HS-5 (cell line): Measurements from ENCODE around the gene PICALM.
"Not testable (repeated sequence)": the region's sequence is repeated elsewhere in the genome, so short reads cannot be mapped to it uniquely, and the experiment has no call there.

Experiments used
- DNase-seq: peaks from one replicate; pipeline ENCODE4 v3.0.0-alpha.2; 2012; ENCODE audit warnings: low read depth

Gene PICALM, protein sequence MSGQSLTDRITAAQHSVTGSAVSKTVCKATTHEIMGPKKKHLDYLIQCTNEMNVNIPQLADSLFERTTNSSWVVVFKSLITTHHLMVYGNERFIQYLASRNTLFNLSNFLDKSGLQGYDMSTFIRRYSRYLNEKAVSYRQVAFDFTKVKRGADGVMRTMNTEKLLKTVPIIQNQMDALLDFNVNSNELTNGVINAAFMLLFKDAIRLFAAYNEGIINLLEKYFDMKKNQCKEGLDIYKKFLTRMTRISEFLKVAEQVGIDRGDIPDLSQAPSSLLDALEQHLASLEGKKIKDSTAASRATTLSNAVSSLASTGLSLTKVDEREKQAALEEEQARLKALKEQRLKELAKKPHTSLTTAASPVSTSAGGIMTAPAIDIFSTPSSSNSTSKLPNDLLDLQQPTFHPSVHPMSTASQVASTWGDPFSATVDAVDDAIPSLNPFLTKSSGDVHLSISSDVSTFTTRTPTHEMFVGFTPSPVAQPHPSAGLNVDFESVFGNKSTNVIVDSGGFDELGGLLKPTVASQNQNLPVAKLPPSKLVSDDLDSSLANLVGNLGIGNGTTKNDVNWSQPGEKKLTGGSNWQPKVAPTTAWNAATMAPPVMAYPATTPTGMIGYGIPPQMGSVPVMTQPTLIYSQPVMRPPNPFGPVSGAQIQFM

DNA sequence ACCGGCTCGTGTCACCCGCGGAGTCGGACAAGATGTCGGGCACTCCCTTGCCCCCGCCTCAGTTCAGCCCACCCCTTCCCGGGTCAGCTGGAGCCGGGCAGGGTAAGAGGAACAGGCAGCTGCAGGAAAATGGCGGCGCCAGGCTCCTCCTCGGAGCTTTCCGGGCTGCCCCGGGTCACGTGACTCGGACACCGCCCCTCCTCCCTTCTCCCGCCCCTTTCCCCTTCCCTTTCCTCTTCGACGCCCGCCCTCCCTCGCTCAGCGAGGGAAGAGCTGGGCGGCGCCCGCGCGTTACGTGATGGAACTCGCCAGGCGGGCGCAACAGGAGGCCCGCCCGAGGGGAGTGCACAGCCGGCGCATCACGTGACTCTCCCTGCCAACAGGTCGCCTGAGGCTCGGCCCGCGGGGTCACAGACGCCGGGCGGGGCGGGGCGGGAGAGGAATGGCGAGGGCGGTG is at the start of gene PICALM:
TSS of gene PICALM (minus strand) at position 134 of the 457 bp plus-strand sequence. CDS start 304 bp downstream, outside the sequence.
- peak; percentile 88 for DNase-seq

DNA sequence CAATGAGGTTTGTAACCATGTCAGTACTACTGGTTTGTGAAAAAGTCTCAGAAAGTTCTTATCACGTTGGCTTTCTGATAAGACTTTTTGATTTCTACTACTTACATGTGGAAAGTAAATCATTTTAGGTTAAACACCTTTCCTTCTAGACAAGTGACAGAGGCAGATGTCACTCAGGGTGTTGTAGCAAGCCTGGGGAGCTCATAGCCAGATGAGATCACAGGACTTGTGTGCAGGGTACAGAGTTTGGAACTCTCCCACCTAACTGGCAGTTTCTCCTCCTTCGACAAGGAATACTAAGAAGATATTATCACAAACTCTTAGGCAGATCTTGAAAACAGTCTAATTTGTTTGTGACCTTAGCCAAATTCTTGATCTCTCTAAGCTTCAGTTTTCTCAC is 49.4 kb upstream of the PICALM start:
- no peak for DNase-seq

GRCh38 chr11:86117712-86118063 is 48.8 kb upstream of the PICALM start:
- no peak for DNase-seq

- no peak for DNase-seq
Observed at GRCh38 chr11:86117001-86117711, 48.3 kb upstream of the PICALM start.

GRCh38 chr11:86116386-86116726 is 47.5 kb upstream of the PICALM start:
- no peak for DNase-seq

DNA sequence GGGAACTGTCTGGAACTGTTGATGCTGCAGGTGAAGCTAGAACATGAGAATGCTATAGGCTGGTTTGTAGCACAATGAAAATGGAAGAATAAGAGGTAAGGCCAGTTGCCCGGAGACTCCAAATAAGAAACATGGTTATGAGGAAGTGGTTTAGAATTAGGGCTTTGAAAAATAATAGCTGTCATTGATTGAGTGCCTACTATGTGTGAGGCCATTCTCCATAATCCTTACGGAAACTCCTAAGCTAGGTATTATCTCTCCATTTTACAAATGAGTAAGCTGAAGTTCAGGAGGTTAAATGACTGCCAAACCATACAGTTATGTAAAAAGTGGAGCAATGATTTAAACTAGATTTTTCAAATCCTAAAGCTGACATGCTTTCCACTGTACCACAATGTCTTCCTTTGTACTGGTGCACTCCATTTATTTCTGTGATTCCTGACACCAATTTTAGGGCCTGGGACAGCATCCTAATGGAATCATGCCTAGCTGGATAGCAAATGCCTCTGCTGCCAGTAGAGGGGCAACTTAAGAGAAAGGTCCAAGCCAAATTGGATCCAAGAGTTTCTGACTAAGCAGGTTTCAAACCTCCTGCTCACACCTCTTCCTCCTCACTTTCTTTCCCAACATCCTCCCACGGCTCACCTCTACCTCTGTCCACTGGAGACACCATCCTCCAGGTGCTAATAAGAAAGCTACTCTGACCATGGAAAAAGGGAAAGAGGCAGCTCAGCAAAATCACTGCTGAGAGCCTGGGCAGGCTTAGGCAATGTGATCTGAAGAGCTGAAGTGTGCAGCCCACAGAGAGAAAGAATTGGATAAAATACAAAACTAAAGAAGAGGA is 46.9 kb upstream of the PICALM start:
- DNase-seq: no peak

- DNase-seq: no peak
Observed at GRCh38 chr11:86108890-86109638, 40.2 kb upstream of the PICALM start.

- DNase-seq: no peak
Observed at GRCh38 chr11:86108191-86108590, 39.3 kb upstream of the PICALM start.

DNA sequence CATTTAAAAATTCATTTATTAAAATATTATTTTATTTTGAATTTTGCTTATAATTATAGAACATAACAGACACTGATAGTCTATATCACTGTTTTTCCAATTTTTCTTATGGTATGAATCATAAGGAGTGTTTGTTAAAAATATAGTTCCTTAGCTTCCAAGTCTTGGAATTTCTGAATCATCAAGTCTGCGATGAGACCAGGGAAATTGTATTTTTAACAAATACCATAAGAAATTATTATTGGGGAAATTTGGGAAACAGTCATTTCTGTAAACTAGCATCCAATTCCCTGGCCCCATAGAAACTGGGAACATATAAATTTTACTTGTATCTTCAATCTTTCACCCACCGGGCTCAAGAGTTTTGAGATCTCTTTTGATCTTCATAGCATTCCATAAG is 38.0 kb upstream of the PICALM start:
- no peak for DNase-seq

DNA sequence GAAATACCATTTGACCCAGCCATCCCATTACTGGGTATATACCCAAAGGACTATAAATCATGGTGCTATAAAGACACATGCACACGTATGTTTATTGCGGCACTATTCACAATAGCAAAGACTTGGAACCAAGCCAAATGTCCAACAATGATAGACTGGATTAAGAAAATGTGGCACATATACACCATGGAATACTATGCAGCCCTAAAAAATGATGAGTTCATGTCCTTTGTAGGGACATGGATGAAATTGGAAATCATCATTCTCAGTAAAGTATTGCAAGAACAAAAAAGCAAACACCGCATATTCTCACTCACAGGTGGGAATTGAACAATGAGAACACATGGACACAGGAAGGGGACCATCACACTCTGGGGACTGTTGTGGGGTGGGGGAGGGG is 37.1 kb upstream of the PICALM start:
- not testable (repeated sequence) for DNase-seq

- DNase-seq: not testable (repeated sequence)
Observed at GRCh38 chr11:86105601-86106000, 36.7 kb upstream of the PICALM start.

GRCh38 chr11:86103808-86104207 is 34.9 kb upstream of the PICALM start:
- no peak for DNase-seq

GRCh38 chr11:86101941-86102407 is 33.1 kb upstream of the PICALM start:
- DNase-seq: no peak

- no peak for DNase-seq
Observed at GRCh38 chr11:86101493-86101892, 32.6 kb upstream of the PICALM start.

DNA sequence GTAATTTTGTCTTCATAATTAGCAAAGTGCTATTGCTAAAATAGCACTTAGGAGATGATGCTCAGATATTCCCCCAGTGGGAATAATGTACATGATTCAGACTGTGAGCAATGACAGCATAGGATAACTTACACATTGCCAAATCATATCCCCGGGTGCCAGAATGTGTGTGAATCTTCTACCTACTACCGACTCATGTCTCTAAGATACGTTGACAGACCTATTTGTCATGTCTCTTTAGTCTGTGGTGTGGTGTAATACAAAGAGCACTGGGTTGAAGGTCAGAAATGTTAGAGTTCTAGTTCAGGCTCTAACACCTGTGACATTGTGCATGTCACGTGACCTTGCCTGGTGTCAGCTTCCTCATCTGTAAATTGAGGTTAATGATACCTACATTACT is 31.0 kb upstream of the PICALM start:
- DNase-seq: no peak

- no peak for DNase-seq
Observed at GRCh38 chr11:86097980-86098379, 29.1 kb upstream of the PICALM start.

DNA sequence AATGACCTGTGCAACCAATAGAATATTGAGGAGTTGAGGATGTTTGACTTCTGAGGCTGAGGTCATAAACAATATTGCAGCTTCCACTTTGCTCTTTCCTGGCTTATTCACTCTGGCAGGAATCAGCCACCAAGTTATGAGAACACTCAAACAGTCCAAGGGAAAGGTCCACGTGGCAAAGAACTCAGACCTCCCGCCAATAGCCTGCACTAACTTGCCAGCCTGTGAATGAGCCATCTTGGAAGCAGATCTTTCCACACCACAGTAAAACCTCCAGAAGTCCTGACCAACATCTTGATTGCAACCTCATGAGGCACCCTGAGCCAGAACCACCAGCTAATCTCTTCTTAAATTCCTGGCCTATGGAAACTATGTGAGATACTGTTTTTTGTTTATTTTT is 22.7 kb upstream of the PICALM start:
- DNase-seq: no peak

- no peak for DNase-seq
Observed at GRCh38 chr11:86091086-86091485, 22.2 kb upstream of the PICALM start.

GRCh38 chr11:86089659-86090058 is 20.8 kb upstream of the PICALM start:
- no peak for DNase-seq

DNA sequence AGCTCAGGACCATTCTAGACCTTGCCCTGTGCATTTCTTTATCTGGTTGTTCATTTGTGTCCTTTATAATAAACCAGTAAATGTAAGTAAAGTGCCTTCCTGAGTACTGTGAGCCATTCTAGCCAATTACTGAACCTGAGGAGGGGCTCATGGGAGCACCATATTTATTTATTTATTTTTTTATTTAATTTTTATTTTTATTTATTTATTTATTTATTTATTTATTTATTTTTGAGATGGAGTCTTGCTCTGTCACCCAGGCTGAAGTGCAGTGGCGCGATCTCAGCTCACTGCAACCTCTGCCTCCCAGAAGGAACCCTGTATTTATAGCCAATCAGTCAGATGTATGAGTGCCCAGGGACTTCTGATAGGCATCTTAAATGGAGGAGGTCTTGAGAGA is 18.8 kb upstream of the PICALM start:
- not testable (repeated sequence) for DNase-seq

GRCh38 chr11:86087256-86087655 is 18.4 kb upstream of the PICALM start:
- DNase-seq: no peak
